Measurements from ENCODE around the gene KEAP1. TPM values are rescaled to one million over a fixed set of nuclear protein-coding genes. Genes with fewer than 3 reads are reported as not detected.

Gene KEAP1
- total and polyA plus RNA-seq, 10 of the 15 experiments (the other 5 are each of a cell fraction or from before 2014, with no cell fraction given): 1.4 to 87.7 (median 48.6) TPM

DNA sequence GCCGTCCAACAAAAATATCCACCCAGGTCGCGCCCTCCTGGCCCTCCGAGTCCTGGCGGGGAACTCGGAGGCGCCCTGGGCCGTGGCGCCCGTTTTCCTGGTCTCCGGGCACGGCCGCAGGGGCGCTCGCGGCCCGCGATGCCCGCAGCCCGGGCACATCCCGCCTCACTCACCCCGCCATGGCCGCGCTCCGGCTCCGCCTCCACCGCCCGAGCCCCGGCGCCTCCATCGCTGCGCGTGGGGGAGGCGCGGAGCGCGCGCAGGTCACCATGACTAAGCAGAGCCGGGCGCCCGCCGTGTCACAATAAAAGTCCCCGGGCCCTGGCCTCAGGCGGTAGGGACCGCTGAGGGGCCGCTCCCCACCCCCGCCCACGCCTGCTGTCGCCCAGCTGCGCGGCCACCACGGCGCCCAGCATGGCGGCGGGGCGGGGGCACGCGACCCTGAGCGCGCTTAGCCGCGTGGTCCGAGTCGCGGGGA, 593 bp downstream of the KEAP1 start (continued):
- no peak for TF ChIP-seq HDGF (IDR thresholded peaks at IDR 0.05)
- TF ChIP-seq RUNX3 (IDR thresholded peaks at IDR 0.05; ENCODE audit: low read length): peak; percentile 71
- TF ChIP-seq, protein P1, sequence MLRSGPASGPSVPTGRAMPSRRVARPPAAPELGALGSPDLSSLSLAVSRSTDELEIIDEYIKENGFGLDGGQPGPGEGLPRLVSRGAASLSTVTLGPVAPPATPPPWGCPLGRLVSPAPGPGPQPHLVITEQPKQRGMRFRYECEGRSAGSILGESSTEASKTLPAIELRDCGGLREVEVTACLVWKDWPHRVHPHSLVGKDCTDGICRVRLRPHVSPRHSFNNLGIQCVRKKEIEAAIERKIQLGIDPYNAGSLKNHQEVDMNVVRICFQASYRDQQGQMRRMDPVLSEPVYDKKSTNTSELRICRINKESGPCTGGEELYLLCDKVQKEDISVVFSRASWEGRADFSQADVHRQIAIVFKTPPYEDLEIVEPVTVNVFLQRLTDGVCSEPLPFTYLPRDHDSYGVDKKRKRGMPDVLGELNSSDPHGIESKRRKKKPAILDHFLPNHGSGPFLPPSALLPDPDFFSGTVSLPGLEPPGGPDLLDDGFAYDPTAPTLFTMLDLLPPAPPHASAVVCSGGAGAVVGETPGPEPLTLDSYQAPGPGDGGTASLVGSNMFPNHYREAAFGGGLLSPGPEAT (IDR thresholded peaks at IDR 0.05; ENCODE audit: low read depth): no peak
- no peak for TF ChIP-seq CBX3 (IDR thresholded peaks at IDR 0.05; ENCODE audit: borderline replicate concordance, low read depth)
- no peak for TF ChIP-seq SMC3 (IDR thresholded peaks at IDR 0.05; ENCODE audit: borderline replicate concordance, low read length)
- peak; percentile 85; the same call in 1 of the 2 replicates for TF ChIP-seq POLR2AphosphoS5 (IDR thresholded peaks at IDR 0.05; ENCODE audit: low read length)
- no peak for TF ChIP-seq SREBF2 (IDR thresholded peaks at IDR 0.05; ENCODE audit: low read length)
- no peak for TF ChIP-seq FOXM1 (IDR thresholded peaks at IDR 0.05; ENCODE audit: low read depth, low read length)
- TF ChIP-seq NR2F1 (conservative IDR thresholded peaks at IDR 0.05): peak; percentile 95
- TF ChIP-seq NRF1 (conservative IDR thresholded peaks at IDR 0.05; ENCODE audit: low read depth, low read length): peak; percentile 51
- TF ChIP-seq, protein P2, sequence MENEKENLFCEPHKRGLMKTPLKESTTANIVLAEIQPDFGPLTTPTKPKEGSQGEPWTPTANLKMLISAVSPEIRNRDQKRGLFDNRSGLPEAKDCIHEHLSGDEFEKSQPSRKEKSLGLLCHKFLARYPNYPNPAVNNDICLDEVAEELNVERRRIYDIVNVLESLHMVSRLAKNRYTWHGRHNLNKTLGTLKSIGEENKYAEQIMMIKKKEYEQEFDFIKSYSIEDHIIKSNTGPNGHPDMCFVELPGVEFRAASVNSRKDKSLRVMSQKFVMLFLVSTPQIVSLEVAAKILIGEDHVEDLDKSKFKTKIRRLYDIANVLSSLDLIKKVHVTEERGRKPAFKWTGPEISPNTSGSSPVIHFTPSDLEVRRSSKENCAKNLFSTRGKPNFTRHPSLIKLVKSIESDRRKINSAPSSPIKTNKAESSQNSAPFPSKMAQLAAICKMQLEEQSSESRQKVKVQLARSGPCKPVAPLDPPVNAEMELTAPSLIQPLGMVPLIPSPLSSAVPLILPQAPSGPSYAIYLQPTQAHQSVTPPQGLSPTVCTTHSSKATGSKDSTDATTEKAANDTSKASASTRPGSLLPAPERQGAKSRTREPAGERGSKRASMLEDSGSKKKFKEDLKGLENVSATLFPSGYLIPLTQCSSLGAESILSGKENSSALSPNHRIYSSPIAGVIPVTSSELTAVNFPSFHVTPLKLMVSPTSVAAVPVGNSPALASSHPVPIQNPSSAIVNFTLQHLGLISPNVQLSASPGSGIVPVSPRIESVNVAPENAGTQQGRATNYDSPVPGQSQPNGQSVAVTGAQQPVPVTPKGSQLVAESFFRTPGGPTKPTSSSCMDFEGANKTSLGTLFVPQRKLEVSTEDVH (IDR thresholded peaks at IDR 0.05; ENCODE audit: low read depth, partially characterized antibody): no peak
- peak; percentile 93 for TF ChIP-seq TCF12 (IDR thresholded peaks at IDR 0.05; ENCODE audit: low read depth, low read length)
- no peak for TF ChIP-seq FOS (IDR thresholded peaks at IDR 0.05; ENCODE audit: borderline replicate concordance, extremely low read depth, insufficient read length)
- peak; percentile 78 for TF ChIP-seq SMARCA5 (IDR thresholded peaks at IDR 0.05)
- TF ChIP-seq, protein P3, sequence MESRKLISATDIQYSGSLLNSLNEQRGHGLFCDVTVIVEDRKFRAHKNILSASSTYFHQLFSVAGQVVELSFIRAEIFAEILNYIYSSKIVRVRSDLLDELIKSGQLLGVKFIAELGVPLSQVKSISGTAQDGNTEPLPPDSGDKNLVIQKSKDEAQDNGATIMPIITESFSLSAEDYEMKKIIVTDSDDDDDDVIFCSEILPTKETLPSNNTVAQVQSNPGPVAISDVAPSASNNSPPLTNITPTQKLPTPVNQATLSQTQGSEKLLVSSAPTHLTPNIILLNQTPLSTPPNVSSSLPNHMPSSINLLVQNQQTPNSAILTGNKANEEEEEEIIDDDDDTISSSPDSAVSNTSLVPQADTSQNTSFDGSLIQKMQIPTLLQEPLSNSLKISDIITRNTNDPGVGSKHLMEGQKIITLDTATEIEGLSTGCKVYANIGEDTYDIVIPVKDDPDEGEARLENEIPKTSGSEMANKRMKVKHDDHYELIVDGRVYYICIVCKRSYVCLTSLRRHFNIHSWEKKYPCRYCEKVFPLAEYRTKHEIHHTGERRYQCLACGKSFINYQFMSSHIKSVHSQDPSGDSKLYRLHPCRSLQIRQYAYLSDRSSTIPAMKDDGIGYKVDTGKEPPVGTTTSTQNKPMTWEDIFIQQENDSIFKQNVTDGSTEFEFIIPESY (IDR thresholded peaks at IDR 0.05): no peak
- TF ChIP-seq, protein P4, sequence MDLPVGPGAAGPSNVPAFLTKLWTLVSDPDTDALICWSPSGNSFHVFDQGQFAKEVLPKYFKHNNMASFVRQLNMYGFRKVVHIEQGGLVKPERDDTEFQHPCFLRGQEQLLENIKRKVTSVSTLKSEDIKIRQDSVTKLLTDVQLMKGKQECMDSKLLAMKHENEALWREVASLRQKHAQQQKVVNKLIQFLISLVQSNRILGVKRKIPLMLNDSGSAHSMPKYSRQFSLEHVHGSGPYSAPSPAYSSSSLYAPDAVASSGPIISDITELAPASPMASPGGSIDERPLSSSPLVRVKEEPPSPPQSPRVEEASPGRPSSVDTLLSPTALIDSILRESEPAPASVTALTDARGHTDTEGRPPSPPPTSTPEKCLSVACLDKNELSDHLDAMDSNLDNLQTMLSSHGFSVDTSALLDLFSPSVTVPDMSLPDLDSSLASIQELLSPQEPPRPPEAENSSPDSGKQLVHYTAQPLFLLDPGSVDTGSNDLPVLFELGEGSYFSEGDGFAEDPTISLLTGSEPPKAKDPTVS (IDR thresholded peaks at IDR 0.05; ENCODE audit: low read depth, low read length): no peak
- no peak for TF ChIP-seq NFIC (IDR thresholded peaks at IDR 0.05; ENCODE audit: low read depth, low read length)
- TF ChIP-seq, protein P5, sequence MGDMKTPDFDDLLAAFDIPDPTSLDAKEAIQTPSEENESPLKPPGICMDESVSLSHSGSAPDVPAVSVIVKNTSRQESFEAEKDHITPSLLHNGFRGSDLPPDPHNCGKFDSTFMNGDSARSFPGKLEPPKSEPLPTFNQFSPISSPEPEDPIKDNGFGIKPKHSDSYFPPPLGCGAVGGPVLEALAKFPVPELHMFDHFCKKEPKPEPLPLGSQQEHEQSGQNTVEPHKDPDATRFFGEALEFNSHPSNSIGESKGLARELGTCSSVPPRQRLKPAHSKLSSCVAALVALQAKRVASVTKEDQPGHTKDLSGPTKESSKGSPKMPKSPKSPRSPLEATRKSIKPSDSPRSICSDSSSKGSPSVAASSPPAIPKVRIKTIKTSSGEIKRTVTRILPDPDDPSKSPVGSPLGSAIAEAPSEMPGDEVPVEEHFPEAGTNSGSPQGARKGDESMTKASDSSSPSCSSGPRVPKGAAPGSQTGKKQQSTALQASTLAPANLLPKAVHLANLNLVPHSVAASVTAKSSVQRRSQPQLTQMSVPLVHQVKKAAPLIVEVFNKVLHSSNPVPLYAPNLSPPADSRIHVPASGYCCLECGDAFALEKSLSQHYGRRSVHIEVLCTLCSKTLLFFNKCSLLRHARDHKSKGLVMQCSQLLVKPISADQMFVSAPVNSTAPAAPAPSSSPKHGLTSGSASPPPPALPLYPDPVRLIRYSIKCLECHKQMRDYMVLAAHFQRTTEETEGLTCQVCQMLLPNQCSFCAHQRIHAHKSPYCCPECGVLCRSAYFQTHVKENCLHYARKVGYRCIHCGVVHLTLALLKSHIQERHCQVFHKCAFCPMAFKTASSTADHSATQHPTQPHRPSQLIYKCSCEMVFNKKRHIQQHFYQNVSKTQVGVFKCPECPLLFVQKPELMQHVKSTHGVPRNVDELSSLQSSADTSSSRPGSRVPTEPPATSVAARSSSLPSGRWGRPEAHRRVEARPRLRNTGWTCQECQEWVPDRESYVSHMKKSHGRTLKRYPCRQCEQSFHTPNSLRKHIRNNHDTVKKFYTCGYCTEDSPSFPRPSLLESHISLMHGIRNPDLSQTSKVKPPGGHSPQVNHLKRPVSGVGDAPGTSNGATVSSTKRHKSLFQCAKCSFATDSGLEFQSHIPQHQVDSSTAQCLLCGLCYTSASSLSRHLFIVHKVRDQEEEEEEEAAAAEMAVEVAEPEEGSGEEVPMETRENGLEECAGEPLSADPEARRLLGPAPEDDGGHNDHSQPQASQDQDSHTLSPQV (IDR thresholded peaks at IDR 0.05): peak; percentile 67
- TF ChIP-seq JUNB (IDR thresholded peaks at IDR 0.05): no peak

All from GM12878 (cell line).